HG03520 (cell line): ENCODE data around the gene FLVCR1.

Experiments
- ATAC-seq: cut with Tn5 transposase; IDR thresholded peaks from one replicate; pipeline ENCODE4 v1.9.1; 2021; ENCODE audit warnings: mild to moderate bottlenecking, moderate library complexity; ENCODE audit not compliant: unreplicated experiment

The FLVCR1 gene

DNA sequence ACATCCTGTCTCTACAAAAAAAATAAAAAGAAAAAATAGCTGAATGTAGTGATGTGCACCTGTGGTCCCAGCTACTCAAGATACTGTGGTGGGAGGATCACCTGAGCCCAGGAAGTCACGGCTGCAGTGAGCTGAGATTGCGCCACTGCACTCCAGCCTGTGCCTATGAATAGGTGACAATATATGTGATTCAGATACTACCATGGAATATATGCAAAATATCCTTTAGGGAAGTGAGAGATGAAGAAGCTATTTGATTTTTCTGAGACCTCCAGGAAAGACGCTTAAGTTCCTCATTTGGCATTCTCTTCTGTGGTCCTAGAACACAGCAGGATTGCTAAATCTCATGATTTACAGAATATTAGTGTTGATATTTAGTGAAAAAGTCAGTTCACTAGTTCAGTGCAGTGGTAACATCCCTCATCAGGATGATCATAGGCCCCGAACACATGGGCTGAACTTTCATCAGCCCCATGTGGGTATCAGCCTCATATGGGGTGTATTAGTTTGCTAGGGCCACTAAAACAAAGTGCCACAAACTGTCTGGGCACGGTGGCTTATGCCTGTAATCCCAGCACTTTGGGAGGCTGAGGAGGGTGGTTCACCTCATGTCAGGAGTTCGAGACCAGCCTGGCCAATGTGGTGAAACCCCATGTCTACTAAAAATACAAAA lies 86.3 kb downstream of the FLVCR1 start:
- ATAC-seq: no peak

- no peak for ATAC-seq
These were observed 87.0 kb downstream of the FLVCR1 start for GRCh38 chr1:212945056-212945455.

- no peak for ATAC-seq
These were observed 87.5 kb downstream of the FLVCR1 start for GRCh38 chr1:212945463-212946160.

DNA sequence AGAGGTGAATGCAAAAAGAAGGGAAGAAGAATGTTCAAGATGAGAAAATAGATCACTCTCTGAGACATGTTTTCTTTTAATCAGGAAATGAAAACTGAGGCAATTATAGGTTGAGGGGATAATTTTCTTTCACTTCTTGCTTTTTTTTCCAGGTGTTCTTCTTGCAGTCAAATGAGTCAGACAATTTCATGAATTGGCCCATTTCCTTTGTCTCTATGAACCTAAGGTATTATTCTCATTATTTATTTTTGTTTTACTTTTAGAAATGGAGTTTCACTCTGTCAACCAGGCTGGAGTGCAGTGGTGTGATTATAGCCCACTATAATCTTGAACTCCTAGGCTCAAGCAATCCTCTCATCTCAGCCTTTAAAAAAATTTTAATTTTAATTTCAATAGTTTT lies 88.8 kb downstream of the FLVCR1 start:
- no peak for ATAC-seq
